Jurkat, Clone E6-1 (cell line): ENCODE data around the gene PRMT5.
"Not testable (repeated sequence)": the region's sequence is repeated elsewhere in the genome, so short reads cannot be mapped to it uniquely, and the experiment has no call there.

Experiments
- DNase-seq: peaks from one replicate; pipeline ENCODE4 v3.0.0-alpha.2; 2011; ENCODE audit warnings: low read depth, low spot score
- H3K4me3 ChIP-seq: 2 replicates; pipeline ENCODE4 v1.5.1; 2011; ENCODE audit warnings: mild to moderate bottlenecking, low read length, control low read depth, moderate library complexity

The PRMT5 gene

GRCh38 chr14:22945642-22946041 lies 16.5 kb upstream of the PRMT5 start:
- DNase-seq = no peak
- no peak overlapping the region for H3K4me3 ChIP-seq

- DNase-seq = no peak
- H3K4me3 ChIP-seq = no peak overlapping the region
Observed at GRCh38 chr14:22939684-22940083, 10.5 kb upstream of the PRMT5 start.

- no peak for DNase-seq
Observed at GRCh38 chr14:22935156-22935555, 6.0 kb upstream of the PRMT5 start.

GRCh38 chr14:22932146-22932545 lies 3.0 kb upstream of the PRMT5 start:
- no peak for DNase-seq
- no peak overlapping the region for H3K4me3 ChIP-seq

More at GRCh38 chr14:22935156-22935555, 6.0 kb upstream of the PRMT5 start:
- H3K4me3 ChIP-seq = no peak overlapping the region

- no peak for DNase-seq
- peak overlapping the region; percentile 100 for H3K4me3 ChIP-seq
Observed at GRCh38 chr14:22929961-22930364, 787 bp upstream of the PRMT5 start.

GRCh38 chr14:22928237-22929103 lies 706 bp downstream of the PRMT5 start:
- no peak for DNase-seq
- H3K4me3 ChIP-seq = peak overlapping the region; percentile 100

- no peak overlapping the region for H3K4me3 ChIP-seq
- no peak for DNase-seq
Observed at GRCh38 chr14:22926316-22926715, 2.9 kb downstream of the PRMT5 start.

GRCh38 chr14:22925513-22925912 lies 3.7 kb downstream of the PRMT5 start:
- H3K4me3 ChIP-seq = no peak overlapping the region
- DNase-seq = no peak

- no peak for DNase-seq
- H3K4me3 ChIP-seq = no peak overlapping the region
Observed at GRCh38 chr14:22923746-22924145, 5.4 kb downstream of the PRMT5 start.

GRCh38 chr14:22922294-22922693 lies 6.9 kb downstream of the PRMT5 start:
- DNase-seq = no peak
- no peak overlapping the region for H3K4me3 ChIP-seq

- H3K4me3 ChIP-seq = no peak overlapping the region
- DNase-seq = no peak
Observed at GRCh38 chr14:22920697-22921096, 8.5 kb downstream of the PRMT5 start.

- peak overlapping the region; percentile 51 for H3K4me3 ChIP-seq
- DNase-seq = no peak
Observed at GRCh38 chr14:22919601-22919921, 9.6 kb downstream of the PRMT5 start.

- DNase-seq = peak; percentile 100
- H3K4me3 ChIP-seq = peak within 1 kb of the TSS; percentile 99
Observed at GRCh38 chr14:22918804-22919600, 10.2 kb downstream of the PRMT5 start, which contains the start of gene RBM23. Gene RBM23, minus strand, starts transcription at chr14:22919149.

GRCh38 chr14:22915886-22916521 lies 13.2 kb downstream of the PRMT5 start:
- H3K4me3 ChIP-seq = no peak overlapping the region
- no peak for DNase-seq

GRCh38 chr14:22914836-22915235 lies 14.3 kb downstream of the PRMT5 start:
- H3K4me3 ChIP-seq, DNase-seq: not testable (repeated sequence)

- no peak overlapping the region for H3K4me3 ChIP-seq
- no peak for DNase-seq
Observed at GRCh38 chr14:22910916-22911315, 18.3 kb downstream of the PRMT5 start.

- no peak overlapping the region for H3K4me3 ChIP-seq
- DNase-seq = no peak
Observed at GRCh38 chr14:22908601-22909000, 20.6 kb downstream of the PRMT5 start.

- DNase-seq = no peak
- no peak overlapping the region for H3K4me3 ChIP-seq
Observed at GRCh38 chr14:22907429-22907828, 21.7 kb downstream of the PRMT5 start.

GRCh38 chr14:22906073-22906472 lies 23.1 kb downstream of the PRMT5 start:
- DNase-seq = no peak
- no peak overlapping the region for H3K4me3 ChIP-seq

- no peak for DNase-seq
- H3K4me3 ChIP-seq = no peak overlapping the region
Observed at GRCh38 chr14:22905627-22906026, 23.5 kb downstream of the PRMT5 start.
